ENCODE data around the gene JUNB. TPM values are rescaled to one million over a fixed set of nuclear protein-coding genes. Genes with fewer than 3 reads are reported as not detected.

Gene JUNB
- total and polyA plus RNA-seq, 2 of the 13 experiments (the other 11 are each of a cell fraction or from before 2014, with no cell fraction given): 7.7 to 8.2 TPM

DNA sequence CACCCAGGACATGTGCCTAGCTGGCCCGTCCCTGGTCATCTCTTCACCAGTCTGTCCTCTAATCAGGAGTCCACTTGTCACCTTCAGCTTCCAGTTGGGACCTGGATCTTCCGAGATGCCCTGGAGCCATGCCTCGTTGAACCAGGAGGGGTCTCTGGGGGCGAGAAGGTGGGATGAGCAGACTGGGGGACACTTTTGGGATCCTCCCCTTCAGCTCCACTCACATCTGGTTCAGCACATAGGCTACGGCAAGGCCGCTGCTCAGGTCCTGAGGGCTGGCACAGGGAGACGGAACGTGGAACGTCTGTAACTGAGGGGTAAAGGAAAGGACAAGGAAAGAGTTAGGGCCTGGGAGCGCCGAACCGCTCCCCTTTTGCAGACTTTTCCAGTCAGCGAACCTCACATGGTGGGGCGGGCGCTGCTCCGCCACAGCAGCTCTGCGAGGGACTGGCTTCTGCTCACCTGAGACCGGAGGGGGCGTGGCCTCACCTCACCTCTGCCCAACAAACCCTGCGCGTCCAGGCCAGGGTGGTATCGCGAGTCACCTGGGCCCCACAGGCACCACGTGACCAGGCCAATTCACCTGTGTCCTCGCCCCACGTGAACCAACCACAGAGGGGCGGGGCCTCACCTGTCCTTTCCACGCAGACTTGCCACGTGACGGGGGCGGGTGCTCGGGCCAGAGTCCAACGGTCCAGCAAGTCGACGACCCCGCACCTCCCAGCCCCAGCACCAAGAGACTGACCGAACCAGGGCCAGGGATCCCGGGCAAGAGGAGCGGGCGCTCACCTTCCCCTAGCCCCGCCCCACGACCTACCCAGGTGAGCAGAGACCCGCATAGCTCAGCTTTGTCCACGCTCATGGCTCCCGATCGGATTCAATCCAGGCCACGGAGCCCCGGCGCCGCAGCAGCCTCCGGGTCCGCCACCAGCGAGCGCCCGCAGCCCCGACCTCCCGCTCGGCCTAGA lies 16.4 kb upstream of the JUNB start, which contains the start of gene HOOK2 (continued):
- 0 out of 2 replicates have a peak, but pooled peaks have one; percentile 39 for TF ChIP-seq CC2D1A (CRISPR knock-in tag; IDR thresholded peaks at IDR 0.05)
- TF ChIP-seq U2AF2 (IDR thresholded peaks at IDR 0.05; ENCODE audit: low read depth, low read length): no peak
- TF ChIP-seq THAP7 (CRISPR knock-in tag; IDR thresholded peaks at IDR 0.05): no peak
- no peak for TF ChIP-seq MIER3 (CRISPR knock-in tag; IDR thresholded peaks at IDR 0.05; ENCODE audit: borderline replicate concordance)
- TF ChIP-seq, protein P1, sequence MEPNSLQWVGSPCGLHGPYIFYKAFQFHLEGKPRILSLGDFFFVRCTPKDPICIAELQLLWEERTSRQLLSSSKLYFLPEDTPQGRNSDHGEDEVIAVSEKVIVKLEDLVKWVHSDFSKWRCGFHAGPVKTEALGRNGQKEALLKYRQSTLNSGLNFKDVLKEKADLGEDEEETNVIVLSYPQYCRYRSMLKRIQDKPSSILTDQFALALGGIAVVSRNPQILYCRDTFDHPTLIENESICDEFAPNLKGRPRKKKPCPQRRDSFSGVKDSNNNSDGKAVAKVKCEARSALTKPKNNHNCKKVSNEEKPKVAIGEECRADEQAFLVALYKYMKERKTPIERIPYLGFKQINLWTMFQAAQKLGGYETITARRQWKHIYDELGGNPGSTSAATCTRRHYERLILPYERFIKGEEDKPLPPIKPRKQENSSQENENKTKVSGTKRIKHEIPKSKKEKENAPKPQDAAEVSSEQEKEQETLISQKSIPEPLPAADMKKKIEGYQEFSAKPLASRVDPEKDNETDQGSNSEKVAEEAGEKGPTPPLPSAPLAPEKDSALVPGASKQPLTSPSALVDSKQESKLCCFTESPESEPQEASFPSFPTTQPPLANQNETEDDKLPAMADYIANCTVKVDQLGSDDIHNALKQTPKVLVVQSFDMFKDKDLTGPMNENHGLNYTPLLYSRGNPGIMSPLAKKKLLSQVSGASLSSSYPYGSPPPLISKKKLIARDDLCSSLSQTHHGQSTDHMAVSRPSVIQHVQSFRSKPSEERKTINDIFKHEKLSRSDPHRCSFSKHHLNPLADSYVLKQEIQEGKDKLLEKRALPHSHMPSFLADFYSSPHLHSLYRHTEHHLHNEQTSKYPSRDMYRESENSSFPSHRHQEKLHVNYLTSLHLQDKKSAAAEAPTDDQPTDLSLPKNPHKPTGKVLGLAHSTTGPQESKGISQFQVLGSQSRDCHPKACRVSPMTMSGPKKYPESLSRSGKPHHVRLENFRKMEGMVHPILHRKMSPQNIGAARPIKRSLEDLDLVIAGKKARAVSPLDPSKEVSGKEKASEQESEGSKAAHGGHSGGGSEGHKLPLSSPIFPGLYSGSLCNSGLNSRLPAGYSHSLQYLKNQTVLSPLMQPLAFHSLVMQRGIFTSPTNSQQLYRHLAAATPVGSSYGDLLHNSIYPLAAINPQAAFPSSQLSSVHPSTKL (CRISPR knock-in tag; IDR thresholded peaks at IDR 0.05): 0 out of 2 replicates have a peak, but pooled peaks have one; percentile 6
- TF ChIP-seq CBX1 (IDR thresholded peaks at IDR 0.05; ENCODE audit: low read depth): peak; percentile 19
- TF ChIP-seq TEF (CRISPR knock-in tag; IDR thresholded peaks at IDR 0.05): no peak
- 0 out of 2 replicates have a peak, but pooled peaks have one; percentile 62 for TF ChIP-seq ZNF616 (CRISPR knock-in tag; IDR thresholded peaks at IDR 0.05; ENCODE audit: low read depth)
- no peak for TF ChIP-seq KLF9 (CRISPR knock-in tag; IDR thresholded peaks at IDR 0.05; ENCODE audit: low read depth)
- 0 out of 2 replicates have a peak, but pooled peaks have one; percentile 43 for TF ChIP-seq MTF2 (CRISPR knock-in tag; IDR thresholded peaks at IDR 0.05; ENCODE audit: borderline replicate concordance)
- TF ChIP-seq HNF1A (IDR thresholded peaks at IDR 0.05; ENCODE audit: low read depth): no peak
- TF ChIP-seq HNF1A (CRISPR knock-in tag; IDR thresholded peaks at IDR 0.05; ENCODE audit: borderline replicate concordance): peak; percentile 49; the same call in 1 of the 2 replicates
- TF ChIP-seq ZNF674 (CRISPR knock-in tag; IDR thresholded peaks at IDR 0.05; ENCODE audit: low read depth): no peak
- TF ChIP-seq ZNF33A (CRISPR knock-in tag; IDR thresholded peaks at IDR 0.05; ENCODE audit: borderline replicate concordance): no peak
- TF ChIP-seq, protein P2, sequence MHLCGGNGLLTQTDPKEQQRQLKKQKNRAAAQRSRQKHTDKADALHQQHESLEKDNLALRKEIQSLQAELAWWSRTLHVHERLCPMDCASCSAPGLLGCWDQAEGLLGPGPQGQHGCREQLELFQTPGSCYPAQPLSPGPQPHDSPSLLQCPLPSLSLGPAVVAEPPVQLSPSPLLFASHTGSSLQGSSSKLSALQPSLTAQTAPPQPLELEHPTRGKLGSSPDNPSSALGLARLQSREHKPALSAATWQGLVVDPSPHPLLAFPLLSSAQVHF (CRISPR knock-in tag; IDR thresholded peaks at IDR 0.05): peak; percentile 57; the same call in 1 of the 2 replicates
- TF ChIP-seq ZNF572 (CRISPR knock-in tag; IDR thresholded peaks at IDR 0.05): 0 out of 2 replicates have a peak, but pooled peaks have one; percentile 28
- 0 out of 2 replicates have a peak, but pooled peaks have one; percentile 68 for TF ChIP-seq GABPB1 (CRISPR knock-in tag; IDR thresholded peaks at IDR 0.05)
- TF ChIP-seq ZNF788 (CRISPR knock-in tag; IDR thresholded peaks at IDR 0.05; ENCODE audit: borderline replicate concordance): peak; percentile 23; the same call in 1 of the 2 replicates

Data from HepG2 (cell line).